IPS-20b (cell line): Measurements from ENCODE around the gene PDIA4.
A peak's percentile ranks its signal among the peaks of the same experiment; 100 is the strongest.

ENCODE experiments used
- H3K27ac ChIP-seq: one replicate; pipeline ENCODE4 v1.5.1; 2013; ENCODE audit warnings: low read length
- H3K27me3 ChIP-seq: 2 replicates; pipeline ENCODE4 v1.6.1; 2013; ENCODE audit warnings: mild to moderate bottlenecking, low read length, inconsistent platforms; ENCODE audit not compliant: insufficient read depth
- H3K36me3 ChIP-seq: 2 replicates; pipeline ENCODE4 v1.6.1; 2013; ENCODE audit warnings: low read depth, mild to moderate bottlenecking, inconsistent platforms, low read length, moderate library complexity; ENCODE audit not compliant: insufficient read depth
- H3K4me1 ChIP-seq: 2 replicates; pipeline ENCODE4 v1.6.1; 2013; ENCODE audit warnings: mild to moderate bottlenecking, control low read depth, inconsistent platforms, low read length, moderate library complexity; ENCODE audit not compliant: insufficient read depth
- H3K4me3 ChIP-seq: 2 replicates; pipeline ENCODE4 v1.5.1; 2013; ENCODE audit warnings: mild to moderate bottlenecking, low read length, inconsistent platforms
- H3K9ac ChIP-seq: 2 replicates; pipeline ENCODE4 v1.6.1; 2013; ENCODE audit warnings: low read depth, mild to moderate bottlenecking, inconsistent platforms, low read length, moderate library complexity
- H3K9me3 ChIP-seq: 2 replicates; pipeline ENCODE4 v1.6.1; 2013; ENCODE audit warnings: mild to moderate bottlenecking, low read depth, low read length, inconsistent platforms; ENCODE audit not compliant: insufficient read depth

The PDIA4 gene, protein sequence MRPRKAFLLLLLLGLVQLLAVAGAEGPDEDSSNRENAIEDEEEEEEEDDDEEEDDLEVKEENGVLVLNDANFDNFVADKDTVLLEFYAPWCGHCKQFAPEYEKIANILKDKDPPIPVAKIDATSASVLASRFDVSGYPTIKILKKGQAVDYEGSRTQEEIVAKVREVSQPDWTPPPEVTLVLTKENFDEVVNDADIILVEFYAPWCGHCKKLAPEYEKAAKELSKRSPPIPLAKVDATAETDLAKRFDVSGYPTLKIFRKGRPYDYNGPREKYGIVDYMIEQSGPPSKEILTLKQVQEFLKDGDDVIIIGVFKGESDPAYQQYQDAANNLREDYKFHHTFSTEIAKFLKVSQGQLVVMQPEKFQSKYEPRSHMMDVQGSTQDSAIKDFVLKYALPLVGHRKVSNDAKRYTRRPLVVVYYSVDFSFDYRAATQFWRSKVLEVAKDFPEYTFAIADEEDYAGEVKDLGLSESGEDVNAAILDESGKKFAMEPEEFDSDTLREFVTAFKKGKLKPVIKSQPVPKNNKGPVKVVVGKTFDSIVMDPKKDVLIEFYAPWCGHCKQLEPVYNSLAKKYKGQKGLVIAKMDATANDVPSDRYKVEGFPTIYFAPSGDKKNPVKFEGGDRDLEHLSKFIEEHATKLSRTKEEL

DNA sequence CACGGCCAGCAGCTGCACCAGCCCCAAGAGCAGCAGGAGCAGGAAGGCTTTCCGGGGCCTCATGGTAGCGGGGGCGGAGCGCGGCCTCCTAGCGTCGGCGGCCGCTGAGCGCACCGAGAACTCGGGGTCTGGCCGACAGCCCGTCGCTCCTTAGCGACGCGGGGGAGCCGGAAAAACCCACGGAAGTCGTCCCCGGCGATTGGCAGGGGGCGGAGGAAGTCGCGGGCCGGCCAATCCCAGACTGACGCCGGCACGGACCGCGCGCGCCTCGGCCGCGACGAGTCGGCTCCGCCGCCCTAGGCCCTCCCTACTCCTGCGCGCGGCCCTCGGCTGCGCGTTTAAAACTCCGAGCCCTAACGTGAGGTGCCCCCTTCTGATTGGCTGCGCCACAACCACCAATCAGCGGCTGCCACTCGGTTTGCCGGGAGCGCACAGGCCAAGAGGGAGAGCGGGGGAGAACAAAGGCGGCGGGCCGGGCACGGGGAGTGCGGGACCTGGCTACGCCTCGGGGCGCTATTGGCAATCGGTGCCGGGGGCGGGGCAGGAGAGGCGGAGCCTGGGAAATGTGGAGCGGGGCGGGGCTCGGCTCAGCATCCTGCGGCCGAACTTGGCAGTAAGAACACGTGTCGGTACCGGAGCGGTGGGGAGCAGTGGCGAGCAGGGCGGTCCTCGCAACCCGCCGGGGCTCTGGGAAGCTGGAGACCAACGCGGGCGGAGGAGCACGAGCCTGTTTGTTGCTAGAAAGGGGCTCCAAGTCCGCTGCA, at the start of gene PDIA4:
TSS of gene PDIA4 (minus strand) at position 160 of the 764 bp plus-strand sequence. CDS start at position 63, 97 bp downstream.
- Histone ChIP-seq H3K9ac (peak within 1 kb of the TSS; percentile 90), H3K36me3 (peaks cover 9% of the 10 kb centered on the region; the same call in 1 of the 2 replicates), H3K9me3 (no peaks in the 10 kb centered on the region), H3K4me3 (peak within 1 kb of the TSS; percentile 77), H3K27me3 (no peaks in the 10 kb centered on the region), H3K4me1 (peaks cover 9% of the 10 kb centered on the region), H3K27ac (peak within 1 kb of the TSS; percentile 28)

DNA sequence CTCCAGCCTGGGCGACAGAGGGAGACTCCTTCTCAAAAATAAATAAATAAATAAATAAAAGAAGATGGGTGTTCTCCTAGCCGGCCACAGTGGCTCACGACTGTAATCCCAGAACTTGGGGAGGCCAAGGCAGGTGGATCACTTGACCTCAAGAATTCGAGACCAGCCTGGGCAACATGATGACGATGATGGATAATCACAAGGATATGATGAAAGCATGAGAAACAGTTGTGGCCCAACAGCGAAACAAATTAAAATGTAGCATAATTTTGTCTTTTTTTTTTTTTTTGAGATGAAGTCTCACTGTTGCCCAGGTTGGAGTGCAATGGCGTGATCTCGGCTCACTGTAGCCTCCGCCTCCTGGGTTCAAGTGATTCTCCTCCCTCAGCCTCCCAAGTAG, 49.3 kb upstream of the PDIA4 start:
- Histone ChIP-seq H3K9me3 (no peaks in the 10 kb centered on the region), H3K36me3 (peaks cover 37% of the 10 kb centered on the region), H3K27me3 (no peaks in the 10 kb centered on the region), H3K27ac (no peak overlapping the region), H3K9ac (no peak overlapping the region), H3K4me3 (no peak overlapping the region), H3K4me1 (no peaks in the 10 kb centered on the region)

DNA sequence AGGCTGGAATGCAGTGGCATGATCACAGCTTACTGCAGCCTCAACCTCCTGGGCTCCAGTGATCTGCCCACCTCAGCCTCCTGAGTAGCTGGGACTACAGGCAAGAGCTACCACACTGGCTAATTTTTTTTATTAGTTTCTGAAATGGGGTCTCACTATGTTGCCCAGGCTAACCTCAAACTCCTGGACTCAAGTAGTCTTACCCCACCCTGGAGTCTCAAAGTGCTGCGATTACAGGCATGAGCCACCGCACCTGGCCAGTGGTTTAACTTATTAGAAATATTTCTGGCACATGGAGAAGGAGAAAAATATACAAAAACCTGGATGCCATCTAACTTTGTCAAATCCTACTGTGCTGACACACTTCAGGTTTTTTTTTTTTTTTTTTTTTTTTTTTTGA, 47.0 kb upstream of the PDIA4 start:
- H3K4me1 ChIP-seq: no peaks in the 10 kb centered on the region
- peaks cover 55% of the 10 kb centered on the region for H3K36me3 ChIP-seq
- H3K27me3 ChIP-seq: no peaks in the 10 kb centered on the region

GRCh38 chr7:149074116-149074885, 46.0 kb upstream of the PDIA4 start:
- H3K4me3 ChIP-seq: no peak overlapping the region
- no peak overlapping the region for H3K9ac ChIP-seq
- H3K4me1 ChIP-seq: no peaks in the 10 kb centered on the region
- H3K9me3 ChIP-seq: no peaks in the 10 kb centered on the region
- H3K27ac ChIP-seq: no peak overlapping the region
- no peaks in the 10 kb centered on the region for H3K27me3 ChIP-seq
- H3K36me3 ChIP-seq: peaks cover 57% of the 10 kb centered on the region

More for the DNA sequence above, 47.0 kb upstream of the PDIA4 start:
- no peak overlapping the region for H3K4me3 ChIP-seq
- H3K27ac ChIP-seq: no peak overlapping the region
- no peak overlapping the region for H3K9ac ChIP-seq
- H3K9me3 ChIP-seq: no peaks in the 10 kb centered on the region

DNA sequence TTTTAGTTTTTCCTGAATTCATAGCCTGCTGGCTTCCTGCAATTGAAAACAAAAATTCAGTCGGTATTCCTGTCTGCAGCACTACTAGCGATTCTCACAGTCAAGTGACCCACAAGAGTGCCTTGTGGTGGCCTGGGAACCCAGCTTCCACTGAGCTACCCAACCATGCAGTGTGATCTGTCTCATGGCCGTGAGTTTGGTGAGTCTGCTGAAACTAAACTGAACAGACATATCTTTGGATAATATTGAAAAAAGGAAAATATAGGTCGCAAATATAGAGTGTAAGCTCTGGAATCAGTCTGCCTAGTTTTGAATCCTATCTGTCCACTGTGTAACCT, 44.1 kb upstream of the PDIA4 start:
- Histone ChIP-seq H3K27ac (no peak overlapping the region), H3K4me1 (no peaks in the 10 kb centered on the region), H3K9ac (peak overlapping the region; percentile 46; the same call in 1 of the 2 replicates), H3K27me3 (no peaks in the 10 kb centered on the region), H3K36me3 (peaks cover 61% of the 10 kb centered on the region), H3K9me3 (no peaks in the 10 kb centered on the region), H3K4me3 (no peak overlapping the region)

- H3K27ac ChIP-seq: no peak overlapping the region
- H3K4me1 ChIP-seq: no peaks in the 10 kb centered on the region
- peaks cover 60% of the 10 kb centered on the region for H3K36me3 ChIP-seq
- peak overlapping the region; percentile 46; the same call in 1 of the 2 replicates for H3K9ac ChIP-seq
- H3K9me3 ChIP-seq: no peaks in the 10 kb centered on the region
- H3K27me3 ChIP-seq: no peaks in the 10 kb centered on the region
- H3K4me3 ChIP-seq: no peak overlapping the region
Observed at GRCh38 chr7:149071641-149072437, 43.5 kb upstream of the PDIA4 start.

DNA sequence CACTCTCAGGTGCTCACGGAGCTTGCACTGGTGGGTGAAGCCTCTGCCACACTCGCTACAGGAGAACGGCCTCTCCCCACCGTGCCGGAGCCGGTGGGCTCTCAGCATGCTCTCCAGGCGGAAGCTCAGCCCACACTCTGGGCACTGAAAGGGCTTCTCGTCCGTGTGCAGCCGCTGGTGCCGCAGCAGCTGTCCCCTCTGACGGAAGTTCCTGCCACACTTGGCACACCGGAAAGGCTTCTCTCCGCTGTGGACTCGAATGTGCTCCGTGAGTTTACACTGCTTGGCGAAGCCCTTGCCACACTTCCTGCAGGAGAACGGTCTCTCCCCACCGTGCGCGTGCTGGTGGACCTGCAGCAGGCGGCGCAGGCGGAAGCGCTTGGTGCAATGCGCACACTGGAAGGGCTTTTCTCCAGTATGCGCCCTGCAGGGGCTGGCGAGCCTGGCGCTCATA, 42.9 kb upstream of the PDIA4 start:
- Histone ChIP-seq H3K27me3 (no peaks in the 10 kb centered on the region), H3K9me3 (no peaks in the 10 kb centered on the region), H3K4me3 (no peak overlapping the region), H3K9ac (no peak overlapping the region), H3K4me1 (no peaks in the 10 kb centered on the region), H3K36me3 (peaks cover 55% of the 10 kb centered on the region), H3K27ac (no peak overlapping the region)

GRCh38 chr7:149070372-149071125, 42.2 kb upstream of the PDIA4 start:
- H3K4me3 ChIP-seq: no peak overlapping the region
- H3K9me3 ChIP-seq: no peaks in the 10 kb centered on the region
- H3K27ac ChIP-seq: no peak overlapping the region
- no peaks in the 10 kb centered on the region for H3K4me1 ChIP-seq
- peaks cover 55% of the 10 kb centered on the region for H3K36me3 ChIP-seq
- H3K27me3 ChIP-seq: no peaks in the 10 kb centered on the region
- no peak overlapping the region for H3K9ac ChIP-seq

DNA sequence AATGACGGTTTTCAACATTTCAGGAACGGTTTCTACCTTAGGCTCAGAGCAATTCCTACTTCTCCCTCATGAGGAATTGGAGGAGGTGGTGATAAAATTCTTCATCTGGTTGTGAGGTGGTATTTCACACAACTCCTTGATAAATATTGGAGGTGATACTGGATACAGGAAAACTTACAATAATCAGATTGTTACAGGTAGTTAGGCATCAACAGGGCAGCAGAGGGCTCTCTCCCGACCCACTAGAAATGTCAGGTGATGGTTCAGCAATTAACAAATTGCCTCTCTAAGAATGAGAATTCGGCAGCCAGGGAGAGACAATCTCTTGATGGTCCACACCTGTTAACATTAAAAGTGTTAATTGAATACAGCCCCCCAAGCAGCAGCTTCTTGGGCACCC, 39.6 kb upstream of the PDIA4 start:
- no peaks in the 10 kb centered on the region for H3K9me3 ChIP-seq
- no peak overlapping the region for H3K4me3 ChIP-seq
- H3K36me3 ChIP-seq: peaks cover 41% of the 10 kb centered on the region
- no peaks in the 10 kb centered on the region for H3K4me1 ChIP-seq
- H3K9ac ChIP-seq: no peak overlapping the region
- H3K27me3 ChIP-seq: no peaks in the 10 kb centered on the region
- no peak overlapping the region for H3K27ac ChIP-seq

DNA sequence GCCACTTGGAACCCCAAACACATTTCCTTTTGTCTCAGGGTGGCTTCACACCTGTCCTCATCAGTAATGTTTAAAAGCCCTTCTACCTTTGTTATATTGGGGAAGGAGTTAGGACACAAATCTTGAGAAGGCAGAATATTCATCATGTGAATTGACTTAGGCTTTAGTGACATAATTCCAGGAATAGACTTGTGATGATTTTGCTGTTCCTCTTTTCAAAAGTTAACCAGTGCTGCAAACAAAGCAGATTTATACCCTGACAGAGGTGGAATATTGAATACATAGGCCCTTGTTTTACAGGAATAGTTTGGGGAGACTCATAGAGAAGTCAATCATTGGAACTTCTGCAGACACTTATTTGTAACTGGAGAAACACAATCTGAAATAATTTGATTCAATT, 35.2 kb upstream of the PDIA4 start:
- Histone ChIP-seq H3K9me3 (no peaks in the 10 kb centered on the region), H3K36me3 (peaks cover 9% of the 10 kb centered on the region), H3K4me1 (no peaks in the 10 kb centered on the region; the same call in 1 of the 2 replicates), H3K9ac (no peak overlapping the region), H3K27ac (no peak overlapping the region), H3K27me3 (no peaks in the 10 kb centered on the region), H3K4me3 (no peak overlapping the region)
